HG03457 (cell line): ENCODE results near the gene ATP9B.
A peak's percentile ranks its signal among the peaks of the same experiment; 100 is the strongest.

ENCODE experiments used
- ATAC-seq: cut with Tn5 transposase; IDR thresholded peaks from one replicate; pipeline ENCODE4 v1.9.1; 2021; ENCODE audit warnings: moderate number of reproducible peaks; ENCODE audit not compliant: unreplicated experiment

Gene ATP9B

GRCh38 chr18:79068937-79069716 lies at the start of gene ATP9B:
Gene ATP9B (plus strand): TSS chr18:79069394. CDS start chr18:79069411, 17 bp downstream.
- peak; percentile 78 for ATAC-seq

- ATAC-seq, result no peak
Observed at GRCh38 chr18:79019881-79020280, 49.3 kb upstream of the ATP9B start.

GRCh38 chr18:79022603-79023002 lies 46.6 kb upstream of the ATP9B start:
- ATAC-seq, result no peak

- ATAC-seq, result no peak
Observed at GRCh38 chr18:79026491-79026890, 42.7 kb upstream of the ATP9B start.

GRCh38 chr18:79030680-79031079 lies 38.5 kb upstream of the ATP9B start:
- ATAC-seq, result no peak

GRCh38 chr18:79042276-79042675 lies 26.9 kb upstream of the ATP9B start:
- ATAC-seq, result no peak

GRCh38 chr18:79043288-79043687 lies 25.9 kb upstream of the ATP9B start:
- ATAC-seq, result no peak

- ATAC-seq, result no peak
Observed at GRCh38 chr18:79046522-79046921, 22.7 kb upstream of the ATP9B start.

- no peak for ATAC-seq
Observed at GRCh38 chr18:79047556-79048244, 21.5 kb upstream of the ATP9B start.

- no peak for ATAC-seq
Observed at GRCh38 chr18:79048245-79048632, 21.0 kb upstream of the ATP9B start.

GRCh38 chr18:79049506-79049905 lies 19.7 kb upstream of the ATP9B start:
- ATAC-seq, result no peak

GRCh38 chr18:79050005-79050404 lies 19.2 kb upstream of the ATP9B start:
- ATAC-seq, result no peak

- no peak for ATAC-seq
Observed at GRCh38 chr18:79056827-79057367, 12.3 kb upstream of the ATP9B start.

GRCh38 chr18:79058007-79058406 lies 11.2 kb upstream of the ATP9B start:
- ATAC-seq, result no peak

- ATAC-seq, result no peak
Observed at GRCh38 chr18:79062806-79063205, 6.4 kb upstream of the ATP9B start.

GRCh38 chr18:79064228-79064627 lies 5.0 kb upstream of the ATP9B start:
- ATAC-seq, result no peak

- no peak for ATAC-seq
Observed at GRCh38 chr18:79065802-79066201, 3.4 kb upstream of the ATP9B start.

GRCh38 chr18:79067611-79068010 lies 1.6 kb upstream of the ATP9B start:
- ATAC-seq, result no peak

GRCh38 chr18:79068341-79068936 lies 755 bp upstream of the ATP9B start:
- ATAC-seq, result peak; percentile 21

GRCh38 chr18:79069717-79070151 lies 540 bp downstream of the ATP9B start:
- ATAC-seq, result no peak

GRCh38 chr18:79070486-79070885 lies 1.3 kb downstream of the ATP9B start:
- no peak for ATAC-seq

- ATAC-seq, result no peak
Observed at GRCh38 chr18:79071037-79071436, 1.8 kb downstream of the ATP9B start.
